GM23338 (cell line): Measurements from ENCODE around the gene TLX3. TPM values are rescaled to one million over a fixed set of nuclear protein-coding genes. Genes with fewer than 3 reads are reported as not detected.

Source experiments
- ATAC-seq: fragments of 200-7000 bp; cut with Tn5 transposase; 3 replicates; pipeline ENCODE4 v1.9.1; 2020
- DNase-seq: peaks from one replicate; pipeline ENCODE4 v3.0.0-alpha.2; 2015; ENCODE audit warnings: low spot score
- H2AFZ ChIP-seq: fragments of 200-600 bp; sonication (generic); 2 replicates; pipeline ENCODE4 v1.8.0; 2016; ENCODE audit warnings: antibody characterized with exemption, mild to moderate bottlenecking, moderate library complexity
- H3F3A ChIP-seq: fragments of 200-600 bp; sonication (generic); replicated peaks from 2 replicates; pipeline ENCODE4 v1.8.0; 2017; ENCODE audit warnings: antibody characterized with exemption, mixed run types, low read depth
- H3K27ac ChIP-seq: fragments of 200-600 bp; sonication (generic); 2 replicates; pipeline ENCODE4 v1.6.1; 2016; ENCODE audit warnings: low read depth
- H3K27me3 ChIP-seq: fragments of 200-600 bp; sonication (generic); 2 replicates; pipeline ENCODE4 v1.8.0; 2016; ENCODE audit warnings: mild to moderate bottlenecking, mixed run types, moderate library complexity; ENCODE audit not compliant: insufficient read depth
- H3K36me3 ChIP-seq: fragments of 200-600 bp; sonication (generic); 2 replicates; pipeline ENCODE4 v1.8.0; 2016; ENCODE audit warnings: mild to moderate bottlenecking; ENCODE audit not compliant: insufficient read depth
- H3K4me1 ChIP-seq: fragments of 200-600 bp; sonication (generic); 2 replicates; pipeline ENCODE4 v1.8.0; 2016; ENCODE audit warnings: mild to moderate bottlenecking, moderate library complexity; ENCODE audit not compliant: insufficient read depth
- H3K4me2 ChIP-seq: fragments of 200-600 bp; sonication (generic); 2 replicates; pipeline ENCODE4 v1.7.1; 2017; ENCODE audit warnings: mixed run types
- H3K4me3 ChIP-seq: fragments of 200-600 bp; sonication (generic); 2 replicates; pipeline ENCODE4 v1.6.1; 2016; ENCODE audit warnings: mixed run types
- H3K79me2 ChIP-seq: fragments of 200-600 bp; sonication (generic); replicated peaks from 2 replicates; pipeline ENCODE4 v1.8.0; 2017; ENCODE audit warnings: mild to moderate bottlenecking; ENCODE audit not compliant: insufficient read depth
- H3K9me2 ChIP-seq: fragments of 200-600 bp; sonication (generic); 2 replicates; pipeline ENCODE4 v1.8.0; 2017; ENCODE audit not compliant: insufficient read depth
- H4K20me1 ChIP-seq: fragments of 200-600 bp; sonication (generic); replicated peaks from 2 replicates; pipeline ENCODE4 v1.8.0; 2017; ENCODE audit warnings: mild to moderate bottlenecking; ENCODE audit not compliant: insufficient read depth
- H3K27ac Mint-ChIP-seq: 2 replicates; pipeline ENCODE4 v1.8.0; 2020; ENCODE audit warnings: inconsistent platforms, mild to moderate bottlenecking, moderate library complexity, mixed read lengths
- H3K27me3 Mint-ChIP-seq: 3 replicates; pipeline ENCODE4 v1.8.0; 2022; ENCODE audit warnings: low read depth, mild to moderate bottlenecking, moderate library complexity, mixed read lengths, inconsistent platforms; ENCODE audit not compliant: insufficient read depth, poor library complexity
- H3K36me3 Mint-ChIP-seq: 3 replicates; pipeline ENCODE4 v1.8.0; 2021; ENCODE audit warnings: low read depth, mild to moderate bottlenecking, inconsistent platforms, moderate library complexity, mixed read lengths
- H3K4me1 Mint-ChIP-seq: 3 replicates; pipeline ENCODE4 v1.8.0; 2020; ENCODE audit warnings: mild to moderate bottlenecking, inconsistent platforms, mixed read lengths
- H3K4me3 Mint-ChIP-seq: 3 replicates; pipeline ENCODE4 v1.8.0; 2021; ENCODE audit warnings: moderate library complexity, mild to moderate bottlenecking, inconsistent platforms, mixed read lengths
- H3K9me3 Mint-ChIP-seq: 3 replicates; pipeline ENCODE4 v1.8.0; 2020; ENCODE audit warnings: moderate library complexity, mild to moderate bottlenecking, inconsistent platforms, mixed read lengths
- EZH2phosphoT487 ChIP-seq: fragments of 200-600 bp; sonication (generic); IDR thresholded peaks from one replicate; pipeline ENCODE4 v1.8.1; 2018; ENCODE audit warnings: antibody characterized with exemption; ENCODE audit not compliant: unreplicated experiment
- JUNB ChIP-seq: IDR thresholded peaks from one replicate; pipeline ENCODE4 v1.6.1; 2016; ENCODE audit warnings: antibody characterized with exemption; ENCODE audit not compliant: unreplicated experiment
- ZNF462 ChIP-seq: fragments of 250-450 bp; sonication (Bioruptor Pico); IDR thresholded peaks from 2 replicates; pipeline ENCODE4 v1.5.0; 2020; ENCODE audit warnings: mild to moderate bottlenecking, moderate library complexity
- polyA plus RNA-seq: library from polyadenylated mRNA; unstranded; fragments of >200 nt; fragmentation: Nextera tagmentation; extraction: Ambion mirVana; gene quantifications from 2 replicates; pipeline ENCODE4 v1.2.1, GENCODE V29; 2016
- total RNA-seq: library from RNA; depleted of rRNA; stranded (reverse); fragments of >200 nt; shearing (Covaris generic); gene quantifications from 2 replicates; pipeline ENCODE4 v1.2.3, GENCODE V29; 2014

TLX3 gene
- total and polyA plus RNA-seq, 2 experiments from 2014 or later, result 0.83 TPM; not detected in 1

GRCh38 chr5:171295299-171295698 lies 13.7 kb upstream of the TLX3 start:
- no peak for TF ChIP-seq ZNF462 (CRISPR knock-in tag)
- peaks cover 2% of the 10 kb centered on the region; the same call in 2 of the 3 replicates for H3K4me1 Mint-ChIP-seq
- H3K36me3 Mint-ChIP-seq, result no peaks in the 10 kb centered on the region
- Histone ChIP-seq H3K9me2 (no peaks in the 10 kb centered on the region), H3K27ac (no peak overlapping the region), H3K4me1 (peaks cover 5% of the 10 kb centered on the region; the same call in 1 of the 2 replicates), H3K79me2 (no peaks in the 10 kb centered on the region), H3K27me3 (0 out of 2 replicates have a peak, but pooled peaks cover 4% of the 10 kb centered on the region), H3K4me2 (no peak overlapping the region), H4K20me1 (0 out of 2 replicates have a peak, but pooled peaks cover 3% of the 10 kb centered on the region), H2AFZ (no peak overlapping the region), H3K4me3 (no peak overlapping the region), H3F3A (no peaks in the 10 kb centered on the region), H3K36me3 (no peaks in the 10 kb centered on the region)
- ATAC-seq (no peak), DNase-seq (no peak)
- H3K4me3 Mint-ChIP-seq, result no peak overlapping the region
- H3K27me3 Mint-ChIP-seq, result peaks cover 4% of the 10 kb centered on the region
- no peaks in the 10 kb centered on the region for H3K9me3 Mint-ChIP-seq
- no peak overlapping the region for H3K27ac Mint-ChIP-seq

GRCh38 chr5:171295801-171296200 lies 13.2 kb upstream of the TLX3 start:
- Mint-ChIP-seq H3K9me3 (no peaks in the 10 kb centered on the region), H3K4me3 (no peak overlapping the region), H3K27me3 (peaks cover 4% of the 10 kb centered on the region), H3K36me3 (no peaks in the 10 kb centered on the region), H3K4me1 (peaks cover 2% of the 10 kb centered on the region; the same call in 2 of the 3 replicates), H3K27ac (no peak overlapping the region)
- H3K4me1 ChIP-seq, result peaks cover 5% of the 10 kb centered on the region; the same call in 1 of the 2 replicates
- no peaks in the 10 kb centered on the region for H3K36me3 ChIP-seq
- H3K27ac ChIP-seq, result no peak overlapping the region
- 0 out of 2 replicates have a peak, but pooled peaks cover 4% of the 10 kb centered on the region for H3K27me3 ChIP-seq
- no peak overlapping the region for H3K4me2 ChIP-seq
- 0 out of 2 replicates have a peak, but pooled peaks cover 3% of the 10 kb centered on the region for H4K20me1 ChIP-seq
- TF ChIP-seq EZH2phosphoT487 (no peak), ZNF462 (CRISPR knock-in tag) (no peak), JUNB (no peak)
- H3K4me3 ChIP-seq, result no peak overlapping the region
- no peaks in the 10 kb centered on the region for H3K79me2 ChIP-seq
- H2AFZ ChIP-seq, result no peak overlapping the region
- H3K9me2 ChIP-seq, result no peaks in the 10 kb centered on the region
- H3F3A ChIP-seq, result no peaks in the 10 kb centered on the region
- ATAC-seq, result no peak
- DNase-seq, result no peak
